ENCODE data around the gene EIPR1. TPM values are rescaled to one million over a fixed set of nuclear protein-coding genes. Genes with fewer than 3 reads are reported as not detected.

Gene EIPR1
- total and polyA plus RNA-seq, 2 experiments from 2014 or later, result 17.4 to 46.3 TPM

GRCh38 chr2:3332133-3332532 is 45.5 kb downstream of the EIPR1 start (continued):
- no peak for TF ChIP-seq ZNF462 (CRISPR knock-in tag; IDR thresholded peaks at IDR 0.05)
- TF ChIP-seq REST (IDR thresholded peaks at IDR 0.05; ENCODE audit: unreplicated experiment), result no peak
- TF ChIP-seq, protein P1, sequence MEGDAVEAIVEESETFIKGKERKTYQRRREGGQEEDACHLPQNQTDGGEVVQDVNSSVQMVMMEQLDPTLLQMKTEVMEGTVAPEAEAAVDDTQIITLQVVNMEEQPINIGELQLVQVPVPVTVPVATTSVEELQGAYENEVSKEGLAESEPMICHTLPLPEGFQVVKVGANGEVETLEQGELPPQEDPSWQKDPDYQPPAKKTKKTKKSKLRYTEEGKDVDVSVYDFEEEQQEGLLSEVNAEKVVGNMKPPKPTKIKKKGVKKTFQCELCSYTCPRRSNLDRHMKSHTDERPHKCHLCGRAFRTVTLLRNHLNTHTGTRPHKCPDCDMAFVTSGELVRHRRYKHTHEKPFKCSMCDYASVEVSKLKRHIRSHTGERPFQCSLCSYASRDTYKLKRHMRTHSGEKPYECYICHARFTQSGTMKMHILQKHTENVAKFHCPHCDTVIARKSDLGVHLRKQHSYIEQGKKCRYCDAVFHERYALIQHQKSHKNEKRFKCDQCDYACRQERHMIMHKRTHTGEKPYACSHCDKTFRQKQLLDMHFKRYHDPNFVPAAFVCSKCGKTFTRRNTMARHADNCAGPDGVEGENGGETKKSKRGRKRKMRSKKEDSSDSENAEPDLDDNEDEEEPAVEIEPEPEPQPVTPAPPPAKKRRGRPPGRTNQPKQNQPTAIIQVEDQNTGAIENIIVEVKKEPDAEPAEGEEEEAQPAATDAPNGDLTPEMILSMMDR (conservative IDR thresholded peaks at IDR 0.05; ENCODE audit: low read depth in 2 of 2), result no peak
- TF ChIP-seq CREB1 (CRISPR knock-in tag; IDR thresholded peaks at IDR 0.05; ENCODE audit: low read depth), result no peak
- TF ChIP-seq ZNF331 (CRISPR knock-in tag; IDR thresholded peaks at IDR 0.05; ENCODE audit: low read depth), result no peak
- no peak for TF ChIP-seq ZNF114 (CRISPR knock-in tag; IDR thresholded peaks at IDR 0.05)
- TF ChIP-seq EZH2 (IDR thresholded peaks at IDR 0.05; ENCODE audit: low read depth, unreplicated experiment), result no peak
